Loucy (cell line): ENCODE data around the gene CDCP2.

Experiments used
- H2AFZ ChIP-seq: fragments of 200-600 bp; sonication (generic); 2 replicates; pipeline ENCODE4 v1.6.0; 2016; ENCODE audit warnings: antibody characterized with exemption, mild to moderate bottlenecking, low read length, moderate library complexity
- H3F3A ChIP-seq: fragments of 200-600 bp; 2 replicates; pipeline ENCODE4 v1.6.0; 2016; ENCODE audit warnings: antibody characterized with exemption, low read depth, mild to moderate bottlenecking
- H3K27me3 ChIP-seq: fragments of 200-600 bp; sonication (generic); 2 replicates; pipeline ENCODE4 v1.6.1; 2014; ENCODE audit warnings: low read length, mild to moderate bottlenecking; ENCODE audit not compliant: insufficient read depth, poor library complexity, severe bottlenecking
- H3K36me3 ChIP-seq: fragments of 200-600 bp; sonication (generic); 2 replicates; pipeline ENCODE4 v1.6.1; 2016; ENCODE audit warnings: low read length; ENCODE audit not compliant: insufficient read depth
- H3K4me1 ChIP-seq: fragments of 200-600 bp; sonication (generic); 2 replicates; pipeline ENCODE4 v1.5.1; 2014; ENCODE audit warnings: low read length, mild to moderate bottlenecking; ENCODE audit not compliant: insufficient read depth, poor library complexity, severe bottlenecking
- H3K4me2 ChIP-seq: fragments of 200-600 bp; sonication (generic); 2 replicates; pipeline ENCODE4 v1.6.0; 2014; ENCODE audit warnings: antibody characterized with exemption, low read length, low read depth, mild to moderate bottlenecking; ENCODE audit not compliant: poor library complexity, severe bottlenecking
- H3K4me3 ChIP-seq: fragments of 200-600 bp; sonication (generic); 2 replicates; pipeline ENCODE4 v1.5.1; 2014; ENCODE audit warnings: low read length, mild to moderate bottlenecking, mixed read lengths; ENCODE audit not compliant: poor library complexity, severe bottlenecking
- H3K79me2 ChIP-seq: fragments of 200-600 bp; sonication (generic); 2 replicates; pipeline ENCODE4 v1.6.1; 2014; ENCODE audit warnings: low read length; ENCODE audit not compliant: insufficient read depth
- H3K9ac ChIP-seq: fragments of 200-600 bp; sonication (generic); 2 replicates; pipeline ENCODE4 v1.6.0; 2014; ENCODE audit warnings: mild to moderate bottlenecking, low read depth, low read length, moderate library complexity; ENCODE audit not compliant: poor library complexity, severe bottlenecking
- H3K9me2 ChIP-seq: fragments of 200-600 bp; sonication (generic); replicated peaks from 2 replicates; pipeline ENCODE4 v1.6.1; 2016; ENCODE audit warnings: low read depth, low read length, mixed read lengths
- H3K9me3 ChIP-seq: fragments of 200-600 bp; sonication (generic); 2 replicates; pipeline ENCODE4 v1.6.1; 2014; ENCODE audit warnings: mild to moderate bottlenecking, antibody characterized with exemption, low read length, low read depth; ENCODE audit not compliant: insufficient read depth
- H4K20me1 ChIP-seq: fragments of 200-600 bp; sonication (generic); 2 replicates; pipeline ENCODE4 v1.6.0; 2014; ENCODE audit warnings: antibody characterized with exemption, low read length, mild to moderate bottlenecking; ENCODE audit not compliant: insufficient read depth, poor library complexity, severe bottlenecking
- CTCF ChIP-seq: fragments of 200-600 bp; sonication (generic); conservative IDR thresholded peaks from 2 replicates; pipeline ENCODE4 v1.5.1; 2014; ENCODE audit warnings: mild to moderate bottlenecking, antibody characterized with exemption, low read length
- EZH2phosphoT487 ChIP-seq: fragments of 200-600 bp; IDR thresholded peaks from 2 replicates; pipeline ENCODE4 v1.6.1; 2018; ENCODE audit warnings: antibody characterized with exemption, mild to moderate bottlenecking, moderate library complexity, borderline replicate concordance

The CDCP2 gene

GRCh38 chr1:54103414-54103813, 49.4 kb downstream of the CDCP2 start:
- Histone ChIP-seq H3F3A (no peaks in the 10 kb centered on the region), H3K9me3 (no peaks in the 10 kb centered on the region), H3K9me2 (no peaks in the 10 kb centered on the region), H3K4me1 (peaks cover 5% of the 10 kb centered on the region), H2AFZ (no peak overlapping the region), H3K27me3 (no peaks in the 10 kb centered on the region), H3K36me3 (no peaks in the 10 kb centered on the region), H3K4me3 (no peak overlapping the region), H3K4me2 (no peak overlapping the region), H3K79me2 (no peaks in the 10 kb centered on the region), H4K20me1 (no peaks in the 10 kb centered on the region), H3K9ac (no peak overlapping the region)
- TF ChIP-seq EZH2phosphoT487 (no peak), CTCF (no peak)

- Histone ChIP-seq H3K9me3 (no peaks in the 10 kb centered on the region), H3K4me2 (no peak overlapping the region), H3K4me3 (no peak overlapping the region), H3K79me2 (no peaks in the 10 kb centered on the region), H4K20me1 (no peaks in the 10 kb centered on the region), H2AFZ (no peak overlapping the region), H3K36me3 (no peaks in the 10 kb centered on the region), H3K9me2 (no peaks in the 10 kb centered on the region), H3K9ac (no peak overlapping the region), H3F3A (no peaks in the 10 kb centered on the region), H3K4me1 (peaks cover 19% of the 10 kb centered on the region), H3K27me3 (no peaks in the 10 kb centered on the region)
- TF ChIP-seq EZH2phosphoT487 (no peak), CTCF (no peak)
Measured at GRCh38 chr1:54100500-54100899, 52.3 kb downstream of the CDCP2 start.

DNA sequence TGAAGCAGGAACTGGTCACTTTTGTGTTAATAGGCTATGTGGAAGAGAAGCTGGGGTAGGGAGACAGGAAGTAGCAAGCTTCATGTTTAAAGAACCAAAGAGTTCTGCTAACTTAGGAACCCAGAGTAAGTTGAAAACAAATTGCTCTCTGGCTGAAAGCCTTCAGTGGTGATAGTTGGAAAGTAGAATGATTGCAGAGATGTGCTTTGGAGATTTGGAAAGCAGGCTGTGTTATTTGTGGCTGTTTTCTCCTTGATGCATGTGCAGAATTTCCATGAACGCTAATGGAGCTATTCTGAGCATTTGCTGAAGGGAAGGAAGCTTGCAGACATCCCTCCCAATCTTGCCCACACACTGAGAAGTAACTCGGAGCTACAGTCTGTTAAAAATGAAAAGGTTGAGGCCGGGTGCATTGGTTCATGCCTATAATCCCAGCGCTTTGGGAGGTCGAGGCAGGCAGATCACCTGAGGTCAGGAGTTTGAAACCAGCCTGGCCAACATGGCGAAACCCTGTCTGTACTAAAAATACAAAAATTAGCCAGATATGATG, 53.7 kb downstream of the CDCP2 start:
- Histone ChIP-seq H3K4me1 (peaks cover 30% of the 10 kb centered on the region), H3K9ac (no peak overlapping the region), H4K20me1 (no peaks in the 10 kb centered on the region), H3K9me3 (no peaks in the 10 kb centered on the region), H3K9me2 (no peaks in the 10 kb centered on the region), H3K79me2 (no peaks in the 10 kb centered on the region), H3K36me3 (no peaks in the 10 kb centered on the region), H3K4me3 (no peak overlapping the region), H3K4me2 (no peak overlapping the region), H3F3A (no peaks in the 10 kb centered on the region), H2AFZ (no peak overlapping the region), H3K27me3 (no peaks in the 10 kb centered on the region)
- no peak for TF ChIP-seq EZH2phosphoT487
- no peak for TF ChIP-seq CTCF
